ENCODE measurements around the gene PLA2G2F.

Gene PLA2G2F

DNA sequence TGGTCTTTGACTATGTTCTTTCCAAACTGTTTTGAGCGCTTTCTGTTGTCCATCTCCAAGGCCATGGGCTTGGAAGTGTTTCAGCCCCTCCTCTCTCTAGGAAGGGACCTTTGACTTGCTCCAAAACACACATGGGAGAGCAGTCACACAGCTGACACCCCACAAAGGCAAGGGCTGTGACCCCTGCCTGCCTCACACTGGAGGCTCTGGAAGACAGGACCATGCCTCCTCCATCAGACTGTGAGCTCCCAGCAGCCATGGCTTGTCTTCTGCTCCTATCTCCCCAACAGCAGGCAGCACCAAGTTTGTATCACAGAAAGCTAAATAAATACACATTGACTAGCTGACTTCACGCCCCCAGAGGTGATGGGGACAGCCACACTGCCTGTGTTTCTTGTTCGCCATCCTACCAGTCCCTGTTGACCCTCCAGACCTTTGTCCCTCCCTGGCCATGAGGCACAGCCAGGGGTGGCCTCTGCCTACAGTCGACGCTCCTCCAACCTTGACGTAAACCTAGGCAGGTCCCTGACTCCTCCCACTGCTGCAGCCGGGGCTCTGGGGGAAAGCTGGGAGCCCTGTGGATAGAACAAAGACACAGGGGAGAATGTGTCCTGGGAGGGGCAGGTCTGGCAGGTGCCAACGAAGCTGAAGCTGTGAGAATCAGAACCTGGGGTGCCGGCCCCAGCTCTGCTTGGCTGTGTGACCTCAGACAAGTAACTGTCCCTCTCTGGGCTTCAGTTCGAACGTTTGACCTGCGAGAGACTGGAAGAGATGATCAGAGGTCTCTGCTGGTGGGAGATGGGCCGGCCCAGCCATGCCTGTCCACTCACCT, 4.8 kb downstream of the PLA2G2F start:
- DNase-seq = no peak

DNA sequence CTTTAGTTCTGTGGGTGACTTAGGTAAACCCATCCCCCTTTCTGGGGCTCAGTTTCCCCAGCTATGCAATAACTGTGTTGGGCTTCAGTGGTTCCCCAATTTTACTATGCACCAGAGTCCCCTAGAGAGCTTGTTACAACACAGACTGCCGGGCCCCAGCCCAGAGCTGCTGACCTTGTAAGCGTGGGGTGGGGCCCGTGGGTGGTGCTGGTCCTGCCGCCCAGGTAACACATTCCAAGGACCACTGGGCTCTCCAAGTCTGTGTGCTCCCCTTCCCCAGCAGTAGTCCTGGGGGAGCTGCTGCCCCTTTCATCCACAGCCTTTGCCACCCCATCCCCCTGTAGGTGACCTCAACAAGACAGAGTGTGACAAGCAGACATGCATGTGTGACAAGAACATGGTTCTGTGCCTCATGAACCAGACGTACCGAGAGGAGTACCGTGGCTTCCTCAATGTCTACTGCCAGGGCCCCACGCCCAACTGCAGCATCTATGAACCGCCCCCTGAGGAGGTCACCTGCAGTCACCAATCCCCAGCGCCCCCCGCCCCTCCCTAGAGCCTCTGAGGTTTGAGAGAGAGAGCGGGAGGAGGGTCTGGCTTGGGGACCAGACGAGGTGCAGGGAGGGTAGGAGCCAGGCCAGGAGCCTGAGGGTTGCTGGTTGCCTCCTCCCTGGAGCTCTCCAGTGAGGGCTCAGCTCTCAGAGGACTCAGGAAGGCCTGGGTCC, 8.9 kb downstream of the PLA2G2F start:
- DNase-seq = no peak

DNA sequence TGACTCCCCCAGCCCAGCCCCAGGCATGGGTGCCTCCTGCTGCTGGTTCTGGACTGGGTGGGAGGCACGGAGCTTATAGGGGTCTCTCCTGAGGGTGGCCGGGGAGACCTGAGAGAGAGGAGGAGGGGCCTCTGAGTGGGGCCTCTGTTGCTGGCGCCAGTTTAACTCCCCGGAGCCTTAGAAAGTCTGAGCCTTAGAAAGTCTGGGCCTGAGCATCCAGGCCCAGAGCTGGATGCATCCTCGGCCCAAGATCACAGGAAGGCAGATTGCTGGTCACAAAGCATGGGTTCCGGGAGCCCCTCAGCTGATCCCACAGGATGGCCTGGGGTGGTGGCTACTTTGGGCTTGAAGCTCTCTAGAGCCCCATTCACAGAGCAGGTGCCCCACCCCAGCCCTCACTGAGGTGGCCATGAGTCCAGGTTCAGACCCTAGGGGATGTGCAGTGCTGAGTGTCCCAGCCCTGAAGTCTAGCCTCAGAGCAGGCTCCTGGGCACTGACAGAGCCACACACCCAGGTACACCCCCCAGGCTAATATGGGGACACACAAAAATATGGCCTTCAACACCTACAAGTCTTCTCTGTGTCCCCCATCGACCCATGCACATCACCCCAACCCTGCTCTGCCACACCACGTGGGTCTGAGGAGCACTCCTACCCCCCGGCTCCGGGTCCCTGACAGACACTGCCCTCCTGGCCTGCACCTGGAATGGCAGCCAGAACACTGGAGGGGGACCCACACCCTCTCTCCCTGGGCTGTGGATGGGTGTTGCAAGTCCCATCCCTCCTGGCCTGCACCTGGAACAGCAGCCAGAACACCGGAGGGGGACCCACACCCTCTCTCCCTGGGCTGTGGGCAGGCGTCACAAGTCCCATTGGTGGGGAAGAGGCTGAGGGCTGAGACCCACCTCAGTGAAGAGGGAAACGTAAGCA, 9.7 kb downstream of the PLA2G2F start:
- DNase-seq = no peak

DNA sequence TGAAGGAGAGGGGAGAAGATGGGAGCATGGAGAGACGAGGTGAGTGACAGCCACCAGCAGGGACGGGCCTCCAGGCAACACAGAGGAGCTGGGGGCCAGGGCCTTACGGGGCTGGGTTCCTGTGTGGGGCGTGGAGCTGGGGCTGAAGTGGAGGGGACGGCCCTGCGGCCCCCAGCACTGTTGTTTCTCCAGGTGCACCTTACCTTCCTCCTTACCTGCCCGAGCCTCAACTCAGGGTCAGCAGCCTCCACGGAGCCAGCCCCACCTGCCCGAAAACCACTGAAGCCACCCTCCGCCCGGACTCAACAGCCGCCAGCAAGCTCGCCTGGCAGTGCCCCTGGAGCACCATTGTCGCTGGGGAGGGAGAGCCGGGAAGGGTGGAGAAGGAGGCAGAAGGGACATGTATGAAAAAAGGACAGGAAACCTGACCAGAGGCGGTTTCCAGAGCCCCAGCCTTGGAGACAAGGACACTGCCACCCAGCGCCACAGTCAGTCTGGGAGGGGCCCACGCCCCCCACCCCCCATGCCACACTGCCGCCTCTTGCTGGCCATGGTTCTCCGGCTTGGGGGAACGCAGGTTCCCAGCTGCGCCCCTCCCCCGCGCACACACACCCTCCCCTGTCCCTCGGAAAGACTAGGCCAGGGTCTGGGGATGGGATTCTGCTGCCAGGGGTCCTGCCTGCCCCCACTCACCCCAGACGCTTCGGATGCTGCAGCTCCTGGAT, 10.6 kb downstream of the PLA2G2F start:
- DNase-seq = no peak

DNA sequence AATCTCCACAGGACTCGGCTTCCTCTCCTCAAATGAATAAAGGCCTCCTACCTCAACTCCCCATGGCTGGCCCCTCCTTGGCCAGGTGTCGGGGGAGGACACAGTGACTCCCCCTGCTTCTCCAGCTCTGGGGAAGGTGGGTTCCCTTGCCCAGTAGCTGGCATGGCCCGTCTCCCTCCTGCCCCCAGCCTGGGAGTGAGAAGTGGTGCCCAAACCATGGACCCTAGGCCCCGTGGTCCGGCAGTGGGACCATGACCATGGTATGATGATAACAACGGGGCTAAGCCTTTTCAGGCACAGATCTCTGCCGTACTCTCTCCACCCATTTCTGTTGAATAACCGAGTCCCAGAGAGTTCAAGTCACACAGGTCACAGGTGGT, 11.2 kb downstream of the PLA2G2F start:
- DNase-seq = no peak

DNA sequence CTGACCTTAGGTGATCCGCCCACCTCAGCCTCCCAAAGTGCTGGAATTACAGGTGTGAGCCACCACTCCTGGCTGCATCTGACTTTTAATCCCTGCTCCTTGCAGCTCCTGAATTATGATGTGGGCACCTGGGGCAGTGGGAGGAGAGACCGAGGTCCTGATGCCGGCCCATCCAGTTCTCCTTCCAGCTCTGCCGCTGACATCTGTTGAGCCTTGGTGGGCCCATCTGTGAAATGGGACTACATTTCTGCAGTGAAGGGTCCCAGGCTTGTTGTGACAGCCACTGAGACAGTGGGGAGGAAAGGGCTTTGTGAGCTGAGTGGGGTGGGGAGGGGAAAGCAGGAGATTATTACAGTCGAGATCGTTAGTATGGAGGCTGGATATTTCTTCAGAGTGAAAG, 11.8 kb downstream of the PLA2G2F start:
- no peak for DNase-seq

DNA sequence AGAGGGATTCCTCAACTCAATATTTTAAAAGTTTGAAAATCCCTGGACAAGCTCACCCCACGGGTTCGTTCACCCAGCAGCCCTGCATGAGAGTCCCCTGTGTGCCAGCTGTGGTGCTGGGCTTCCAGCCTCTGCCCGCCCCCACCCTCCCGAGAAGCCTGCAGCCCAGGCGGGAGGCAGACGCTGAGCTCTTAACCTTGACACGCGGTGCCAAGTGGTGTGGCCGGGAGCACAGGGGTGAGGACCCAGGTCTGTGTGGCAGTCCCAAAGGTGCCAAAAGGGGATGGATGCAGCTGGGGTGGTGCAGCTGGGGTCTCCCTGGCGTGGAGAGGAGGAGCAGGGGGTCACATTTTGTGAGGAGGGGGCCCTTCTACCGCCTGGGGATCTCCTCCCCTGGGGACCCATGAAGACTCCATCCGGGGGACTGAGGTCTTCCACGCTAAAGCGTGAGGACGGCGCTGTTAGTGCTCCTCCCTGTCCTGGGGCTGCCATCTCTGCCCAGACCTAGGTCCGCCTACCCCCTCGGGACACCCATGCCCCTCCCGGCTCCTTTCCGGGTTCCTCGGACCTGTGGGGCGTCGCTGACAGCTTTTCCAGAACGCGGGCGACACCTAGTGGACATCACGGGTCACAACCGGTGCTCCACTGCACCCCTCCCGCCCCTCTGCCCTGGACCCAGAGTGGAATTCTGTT, 12.9 kb downstream of the PLA2G2F start:
- peak; percentile 79 for DNase-seq

DNA sequence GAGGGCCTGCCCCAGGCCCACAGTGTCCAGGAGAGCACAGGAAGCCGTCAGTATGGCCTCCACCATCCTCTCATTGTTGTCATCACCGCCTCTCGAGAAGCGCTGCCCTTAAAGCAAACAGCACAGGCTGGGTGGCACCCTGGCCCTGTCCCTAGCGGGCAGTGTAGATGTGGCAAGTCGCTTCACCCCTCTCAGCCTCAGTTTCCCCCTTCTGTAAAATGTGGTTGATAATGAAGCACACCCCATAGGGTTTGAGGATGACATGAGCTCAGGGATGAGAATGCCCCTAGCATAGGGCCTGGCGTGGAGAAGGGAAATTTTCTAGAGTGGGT, 13.4 kb downstream of the PLA2G2F start:
- DNase-seq = no peak

DNA sequence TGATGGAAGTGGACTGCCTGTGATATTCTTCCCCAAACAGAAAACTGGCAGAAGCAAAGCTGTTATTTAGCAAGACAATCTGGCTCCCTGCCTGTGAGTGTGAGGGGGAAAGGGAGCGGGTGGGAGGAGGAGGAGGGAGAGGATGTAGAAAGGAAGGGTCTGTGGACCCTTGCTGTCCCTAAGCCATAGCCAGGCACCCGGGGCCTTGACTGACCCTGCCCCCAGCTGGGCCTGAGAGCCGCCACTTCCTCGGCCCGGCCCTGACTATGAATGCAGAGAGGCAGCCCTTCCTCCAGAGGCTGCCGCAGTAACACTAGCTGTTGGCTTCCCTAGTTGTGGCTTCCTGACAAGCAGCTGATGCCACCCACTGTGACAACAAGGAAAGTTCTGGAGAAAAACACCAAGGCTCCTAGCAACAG, 13.9 kb downstream of the PLA2G2F start:
- no peak for DNase-seq

DNA sequence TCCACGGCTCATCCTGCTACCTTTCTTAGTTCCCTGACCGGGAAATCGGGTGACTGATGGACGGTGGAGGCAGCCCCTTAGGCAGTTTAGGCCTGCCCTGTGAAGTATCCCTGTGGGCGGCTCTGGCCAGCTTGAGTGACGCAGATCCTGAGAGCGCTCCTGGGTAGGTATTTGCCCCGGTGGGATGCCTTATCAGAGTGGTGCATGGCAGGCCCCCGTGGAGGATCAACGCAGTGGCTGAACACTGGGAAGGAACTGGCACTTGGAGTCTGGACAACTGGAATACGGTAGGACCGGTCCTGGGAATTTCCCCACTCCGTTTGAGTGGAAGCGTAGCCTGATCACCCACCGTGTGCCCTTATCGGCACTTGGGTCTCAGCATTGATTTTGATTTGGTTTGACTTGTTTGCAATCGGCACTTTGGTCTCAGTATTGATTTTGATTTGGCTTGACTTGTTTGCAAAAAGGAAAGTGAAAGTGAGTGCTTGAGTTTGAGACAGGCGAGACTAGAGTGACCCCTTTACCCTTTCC, 15.2 kb downstream of the PLA2G2F start:
- DNase-seq = no peak

DNA sequence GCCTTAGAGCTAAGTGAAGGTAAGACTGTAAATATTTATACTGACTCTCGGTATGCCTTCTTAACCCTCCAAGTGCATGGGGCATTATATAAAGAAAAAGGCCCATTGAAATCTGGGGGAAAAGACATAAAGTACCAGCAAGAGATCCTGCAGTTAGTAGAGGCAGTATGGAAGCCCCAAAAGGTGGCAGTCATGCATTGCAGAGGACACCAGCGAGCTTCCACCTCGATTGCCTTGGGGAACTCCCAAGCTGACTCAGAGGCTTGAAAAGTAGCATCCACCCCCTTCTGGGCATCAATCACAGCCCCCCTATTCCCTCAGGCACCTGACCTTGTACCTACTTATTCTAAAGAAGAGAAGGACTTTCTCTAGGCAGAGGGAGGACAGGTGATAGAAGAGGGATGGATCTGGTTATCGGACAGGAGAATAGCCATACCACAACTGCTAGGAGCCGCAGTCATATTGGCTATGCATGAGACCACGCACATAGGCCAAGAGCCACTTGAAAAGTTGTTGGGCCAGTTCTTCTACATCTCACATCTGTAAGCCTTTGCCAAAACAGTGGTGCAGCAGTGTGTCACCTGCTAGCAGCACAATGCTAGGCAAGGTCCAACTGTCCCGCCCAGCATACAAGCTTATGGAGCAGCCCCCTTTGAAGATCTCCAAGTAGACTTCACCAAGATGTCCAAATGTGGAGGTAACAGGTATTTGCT, 19.4 kb downstream of the PLA2G2F start:
- DNase-seq = no peak

DNA sequence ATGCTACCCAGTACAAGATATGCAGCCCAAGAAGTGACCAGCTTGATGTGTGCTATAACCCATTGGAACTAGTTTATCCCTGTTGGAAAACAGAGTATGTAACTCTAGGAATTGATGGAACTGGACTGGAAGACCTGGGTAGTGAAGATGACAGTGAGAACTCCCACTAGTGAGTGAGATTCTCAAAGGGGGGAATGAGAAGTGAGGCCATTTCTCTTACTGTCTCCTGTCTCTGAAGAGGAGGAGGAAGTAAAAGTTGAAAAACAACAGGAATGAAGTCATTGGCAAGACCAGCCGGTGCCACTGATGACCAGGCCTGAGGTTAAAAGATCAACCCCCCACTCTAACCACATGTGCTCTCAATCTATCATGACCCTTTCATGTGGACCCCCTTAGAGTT, 20.9 kb downstream of the PLA2G2F start:
- no peak for DNase-seq

DNA sequence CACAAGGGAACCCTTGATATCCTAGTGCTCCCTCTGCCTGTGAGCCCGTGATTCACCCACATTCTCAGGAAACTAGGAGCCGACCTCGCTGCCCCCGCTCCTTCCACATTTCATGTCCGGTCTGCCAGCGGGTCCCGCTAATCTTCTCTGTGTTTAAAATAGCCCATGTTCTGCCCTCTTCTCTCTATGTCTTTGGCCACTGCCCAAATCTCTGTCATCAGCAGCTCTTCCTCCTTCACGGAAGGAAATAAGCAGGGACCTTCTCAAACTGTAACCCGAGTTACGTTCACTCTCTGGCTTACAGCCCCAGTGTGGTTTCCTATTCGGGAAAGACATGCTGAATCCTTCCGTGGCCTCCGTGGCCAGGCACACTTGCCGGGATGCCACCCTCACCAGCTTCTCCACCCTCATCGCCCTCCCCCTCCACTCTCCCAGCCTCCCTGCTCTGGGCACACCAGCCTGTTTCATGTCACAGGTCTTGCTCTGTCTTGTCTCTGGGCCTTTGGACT, 25.6 kb downstream of the PLA2G2F start:
- DNase-seq = no peak

DNA sequence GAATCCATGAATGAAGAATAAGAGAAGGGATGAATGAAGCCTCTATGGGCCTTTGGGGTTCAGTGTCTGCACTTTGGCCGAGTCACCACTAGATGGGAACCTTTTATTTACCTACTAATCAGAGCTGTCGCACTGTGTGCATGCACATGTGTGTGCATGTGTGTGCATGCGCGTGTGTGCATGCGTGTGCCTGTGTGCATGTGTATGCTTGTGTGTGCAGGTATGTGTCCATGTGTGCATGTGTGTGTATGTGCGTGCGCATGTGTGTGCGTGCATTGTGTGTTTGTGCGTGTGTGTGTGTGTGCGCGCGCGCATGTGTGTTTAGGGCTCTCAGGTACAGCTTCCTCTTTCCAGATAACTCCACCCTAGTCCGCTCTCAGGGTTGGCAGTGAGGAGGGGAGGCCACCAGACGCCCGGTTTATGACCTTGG, 26.4 kb downstream of the PLA2G2F start:
- no peak for DNase-seq

DNA sequence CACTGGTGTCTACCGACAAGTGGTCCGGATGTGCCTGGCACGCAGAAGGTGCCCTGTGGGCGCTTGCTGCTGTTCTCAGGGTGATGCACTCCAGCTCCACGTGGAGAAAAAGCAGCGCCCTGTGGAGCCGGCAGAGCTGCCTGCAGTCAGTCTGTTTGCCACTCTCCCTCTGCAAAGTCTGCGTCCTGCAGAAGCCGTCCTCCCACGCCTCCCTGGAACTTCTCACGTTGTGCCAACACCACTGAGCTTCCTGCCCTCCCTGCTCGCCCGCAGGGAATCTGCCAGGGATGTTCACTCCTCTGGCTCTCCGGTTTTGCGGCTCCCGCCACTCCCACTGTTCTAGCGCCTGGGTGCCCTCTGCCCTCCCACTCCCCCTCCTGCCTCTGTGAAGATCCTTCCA, 26.9 kb downstream of the PLA2G2F start:
- no peak for DNase-seq

DNA sequence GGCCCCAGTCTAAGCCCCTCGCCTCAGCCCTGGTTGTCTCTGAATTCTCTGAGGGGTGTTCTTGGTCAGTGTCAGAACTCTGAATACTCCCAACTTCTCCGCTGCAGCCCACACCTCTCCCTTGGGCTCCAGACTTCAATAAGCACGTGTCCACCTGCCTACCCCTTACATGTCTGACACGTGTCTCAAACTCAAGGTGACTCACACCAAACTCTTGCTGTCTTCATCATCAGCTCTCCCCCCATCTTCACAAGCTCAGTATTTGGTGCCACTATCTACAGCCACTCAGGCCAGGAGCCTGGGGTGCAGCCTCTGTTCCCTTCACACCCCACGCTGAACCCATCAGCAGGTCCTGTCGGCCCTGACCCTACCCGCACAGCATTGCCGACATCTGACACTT, 28.0 kb downstream of the PLA2G2F start:
- DNase-seq = no peak

DNA sequence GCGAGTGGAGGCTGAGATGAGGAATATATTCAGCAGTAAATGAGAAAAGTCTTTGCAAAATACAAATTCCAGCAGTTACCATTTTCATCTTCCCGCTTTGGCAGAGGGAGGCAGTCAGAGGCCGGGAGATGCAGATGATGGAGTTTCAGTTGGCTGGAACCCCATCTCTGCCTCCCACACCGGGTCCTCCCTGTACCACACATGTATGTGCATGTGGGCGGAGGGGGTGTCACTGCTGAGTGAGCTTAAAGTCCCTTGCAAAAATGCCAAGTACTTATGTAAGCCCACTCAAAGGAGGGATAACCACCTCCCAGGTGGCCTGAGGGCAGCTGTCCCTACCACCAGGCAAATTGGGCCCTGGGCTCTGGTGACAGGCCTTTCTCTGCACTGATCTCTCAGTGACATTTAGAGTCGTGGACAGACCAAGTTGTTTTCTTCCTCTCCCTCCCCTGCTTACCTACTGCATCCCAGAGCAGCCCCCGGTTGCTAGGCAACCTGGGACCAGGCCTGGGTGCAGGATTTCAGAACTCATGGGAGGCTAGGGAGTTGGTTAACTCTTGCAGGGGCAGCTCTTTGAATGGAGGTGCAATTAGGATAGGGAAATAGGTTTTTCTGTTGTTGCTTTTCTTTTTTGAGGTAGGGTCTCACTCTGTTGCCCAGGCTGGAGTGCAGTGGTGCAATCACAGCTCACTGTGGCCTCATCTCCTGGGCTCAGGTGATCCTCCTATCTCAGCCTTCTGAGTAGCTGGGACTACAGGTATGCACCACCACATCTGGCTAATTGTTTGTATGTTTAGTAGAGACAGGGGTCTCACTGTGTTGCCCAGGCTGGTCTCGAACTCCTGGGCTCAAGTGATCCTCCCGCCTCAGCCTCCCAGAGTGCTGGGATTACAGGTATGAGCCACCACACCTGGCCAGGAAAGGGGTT, 29.7 kb downstream of the PLA2G2F start:
- DNase-seq = no peak

DNA sequence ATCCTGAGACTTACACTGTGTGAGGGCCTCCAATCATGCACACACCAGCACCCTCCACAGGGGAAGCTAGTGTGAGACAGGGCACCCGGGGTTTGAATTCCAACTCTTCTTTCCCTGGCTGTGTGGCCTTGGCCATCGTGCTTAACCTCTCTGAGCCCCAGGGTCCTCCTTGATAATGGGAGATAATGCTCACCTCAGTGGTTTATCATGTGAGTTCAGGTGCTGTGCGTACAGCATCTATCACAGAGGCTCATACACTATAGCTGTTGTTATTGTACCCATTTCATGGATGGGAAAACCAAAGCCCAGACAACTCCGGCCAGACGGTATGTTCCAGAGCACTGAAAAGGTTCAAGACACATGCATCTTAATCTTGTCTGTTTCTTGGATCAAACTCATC, 30.8 kb downstream of the PLA2G2F start:
- no peak for DNase-seq

DNA sequence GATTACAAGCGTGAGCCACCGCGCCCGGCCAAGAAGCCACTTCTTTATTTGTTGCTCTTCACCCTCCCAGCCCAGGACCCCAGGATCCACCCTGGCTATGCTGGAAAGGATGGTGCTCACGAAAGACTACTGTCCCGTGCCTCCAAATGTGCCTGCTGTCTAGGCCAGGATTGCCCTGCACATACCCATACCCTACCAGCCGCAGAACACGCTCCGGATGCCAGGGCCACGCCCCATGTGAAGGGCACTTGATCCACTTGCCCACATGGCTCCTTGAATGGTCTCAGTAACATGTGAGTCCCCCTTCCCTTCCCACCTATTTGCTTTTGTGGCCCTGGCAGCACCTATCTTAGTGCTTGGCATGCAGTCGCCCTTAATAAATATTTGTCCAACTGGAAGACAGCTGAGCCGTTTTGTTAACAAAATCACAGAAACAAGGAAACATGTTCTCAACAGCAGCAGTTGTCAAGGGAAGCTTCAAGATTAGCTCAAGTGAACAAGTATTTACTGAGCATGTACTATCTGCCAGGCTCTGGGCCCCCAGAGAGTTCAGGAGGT, 33.0 kb downstream of the PLA2G2F start:
- DNase-seq = no peak

All from activated CD8-positive, alpha-beta memory T cell treated with anti-CD3 and anti-CD28 coated beads, Interleukin-2, amount 50 U/mL, for 4 hours (primary cell).